LHCN-M2 (cell line): ENCODE measurements around the gene C1QL4. TPM values are rescaled to one million over a fixed set of nuclear protein-coding genes. Genes with fewer than 3 reads are reported as not detected.
"Not testable (repeated sequence)": the region's sequence is repeated elsewhere in the genome, so short reads cannot be mapped to it uniquely, and the experiment has no call there.

ENCODE experiments used
- DNase-seq: peaks from one replicate; pipeline ENCODE4 v3.0.0-alpha.2; 2012; ENCODE audit warnings: low read depth
- total RNA-seq: library from RNA; depleted of rRNA; stranded (reverse); fragments of >200 nt; gene quantifications from 2 replicates; pipeline ENCODE4 v1.2.3, GENCODE V29; 2014

Gene C1QL4
- total RNA-seq, 1 experiment from 2014 or later = 0.46 TPM

GRCh38 chr12:49333778-49334177 lies 3.2 kb downstream of the C1QL4 start:
- not testable (repeated sequence) for DNase-seq

DNA sequence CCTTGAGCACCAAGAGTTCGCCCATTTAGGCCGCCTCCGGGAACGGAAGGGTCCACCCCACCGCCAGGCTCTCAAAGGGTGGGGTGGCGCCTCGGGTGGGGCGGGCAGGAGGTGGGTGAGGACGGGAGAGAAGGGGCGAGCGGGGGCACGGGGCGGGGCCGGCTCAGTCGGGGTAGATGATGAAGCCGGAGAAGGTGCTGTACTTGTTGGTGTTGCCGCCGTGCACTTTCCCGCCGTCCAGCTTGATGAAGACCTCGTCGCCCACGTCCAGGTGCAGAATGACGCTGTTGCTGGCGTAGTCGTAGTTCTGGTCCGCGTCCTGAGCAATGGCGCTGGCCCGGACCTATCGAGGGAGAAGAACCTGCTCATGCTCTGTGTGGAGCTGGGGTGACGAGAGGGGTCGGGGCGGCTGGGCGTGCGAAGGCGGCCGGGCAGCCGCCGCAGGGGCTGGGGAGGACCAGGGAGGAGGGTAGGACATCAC lies 4.1 kb downstream of the C1QL4 start:
- no peak for DNase-seq

DNA sequence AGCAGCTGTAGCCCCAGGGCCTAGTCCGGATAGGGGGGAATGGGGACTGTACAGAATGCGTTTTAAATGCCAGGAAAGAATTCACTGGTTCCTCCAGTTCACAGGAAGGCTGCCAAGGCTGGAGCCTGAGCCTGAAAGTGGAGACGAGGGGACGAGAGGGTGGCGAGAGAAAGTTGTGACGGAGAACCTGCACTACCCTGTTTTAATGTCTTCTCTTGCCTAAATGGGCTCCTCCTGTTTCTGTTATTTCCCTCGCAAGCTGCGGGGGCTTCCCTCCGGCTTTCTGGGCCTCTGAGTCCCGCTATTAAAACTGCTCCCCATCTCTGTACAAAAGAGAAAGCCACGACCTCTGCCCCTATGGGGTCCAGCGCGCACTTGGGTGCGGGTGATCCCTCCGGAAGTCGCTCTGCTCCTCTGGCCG lies 4.5 kb downstream of the C1QL4 start:
- DNase-seq = no peak

DNA sequence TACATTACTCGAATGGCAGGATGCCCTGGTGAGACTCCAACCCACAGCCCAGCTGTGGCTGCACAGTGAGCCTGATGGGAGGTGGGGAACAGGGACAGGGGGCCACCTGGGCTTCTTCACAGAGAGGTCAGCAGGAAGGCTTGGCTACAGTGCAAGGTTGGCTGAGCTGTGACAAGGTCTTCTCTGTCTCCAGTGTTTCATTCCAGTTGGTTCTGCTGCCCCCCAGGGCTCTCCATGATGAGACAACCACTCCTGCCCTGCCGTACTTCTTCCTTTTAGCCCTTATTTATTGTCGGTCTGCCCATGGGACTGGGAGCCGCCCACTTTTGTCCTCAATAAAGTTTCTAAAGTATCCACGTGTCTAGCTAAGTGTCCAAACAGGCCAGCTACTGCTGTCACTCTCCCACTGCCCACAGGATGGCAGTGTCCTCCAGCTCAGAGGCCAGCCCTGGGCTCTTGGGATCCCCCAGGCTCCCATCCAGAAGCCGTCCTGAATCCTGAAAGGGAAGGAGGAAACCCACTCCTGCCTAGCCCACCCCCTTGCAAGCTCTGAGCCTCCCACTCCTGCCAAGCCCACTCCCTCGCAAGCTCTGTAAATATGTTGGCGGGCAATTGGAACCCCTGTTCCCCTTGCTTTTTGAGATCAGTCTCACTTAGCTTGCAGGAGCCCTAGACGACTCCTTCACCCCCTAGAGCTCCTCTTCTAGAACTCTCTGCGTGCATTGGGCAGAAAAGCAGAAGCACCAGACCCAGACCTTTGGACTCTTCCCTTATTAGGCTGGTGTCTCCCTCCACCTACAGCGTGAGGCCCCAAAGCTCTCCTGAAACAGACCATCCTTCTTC lies 5.4 kb downstream of the C1QL4 start:
- DNase-seq = peak; percentile 63

DNA sequence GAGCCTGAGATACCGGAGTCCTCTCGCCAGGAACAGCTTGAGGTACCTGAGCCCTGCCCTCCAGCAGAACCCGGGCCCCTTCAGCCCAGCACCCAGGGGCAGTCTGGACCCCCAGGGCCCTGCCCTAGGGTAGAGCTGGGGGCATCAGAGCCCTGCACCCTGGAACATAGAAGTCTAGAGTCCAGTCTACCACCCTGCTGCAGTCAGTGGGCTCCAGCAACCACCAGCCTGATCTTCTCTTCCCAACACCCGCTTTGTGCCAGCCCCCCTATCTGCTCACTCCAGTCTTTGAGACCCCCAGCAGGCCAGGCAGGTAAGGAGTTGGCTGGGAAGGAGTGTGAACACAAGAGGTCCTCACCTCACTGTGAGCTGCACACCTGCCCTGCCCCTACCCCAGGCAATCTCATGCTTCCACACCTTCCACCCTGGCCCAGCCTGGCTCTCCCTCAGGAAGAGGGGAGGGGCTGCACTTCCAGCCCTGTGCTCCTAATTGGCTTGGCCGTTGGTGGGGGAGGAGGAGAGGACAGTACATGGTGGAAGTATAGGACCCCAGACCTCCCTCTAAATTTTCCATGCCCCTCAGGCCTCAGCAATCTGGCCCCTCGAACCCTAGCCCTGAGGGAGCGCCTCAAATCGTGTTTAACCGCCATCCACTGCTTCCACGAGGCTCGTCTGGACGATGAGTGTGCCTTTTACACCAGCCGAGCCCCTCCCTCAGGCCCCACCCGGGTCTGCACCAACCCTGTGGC lies 6.2 kb downstream of the C1QL4 start:
- no peak for DNase-seq

DNA sequence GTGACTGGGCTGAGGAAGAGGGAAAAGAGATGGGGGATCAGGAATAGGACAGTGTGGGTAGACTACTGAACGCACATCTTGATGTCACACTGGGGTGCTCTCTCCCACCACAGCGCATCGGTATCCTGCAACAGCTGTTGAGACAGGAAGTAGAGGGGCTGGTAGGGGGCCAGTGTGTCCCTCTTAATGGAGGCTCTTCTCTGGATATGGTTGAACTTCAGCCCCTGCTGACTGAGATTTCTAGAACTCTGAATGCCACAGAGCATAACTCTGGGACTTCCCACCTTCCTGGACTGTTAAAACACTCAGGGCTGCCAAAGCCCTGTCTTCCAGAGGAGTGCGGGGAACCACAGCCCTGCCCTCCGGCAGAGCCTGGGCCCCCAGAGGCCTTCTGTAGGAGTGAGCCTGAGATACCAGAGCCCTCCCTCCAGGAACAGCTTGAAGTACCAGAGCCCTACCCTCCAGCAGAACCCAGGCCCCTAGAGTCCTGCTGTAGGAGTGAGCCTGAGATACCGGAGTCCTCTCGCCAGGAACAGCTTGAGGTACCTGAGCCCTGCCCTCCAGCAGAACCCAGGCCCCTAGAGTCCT lies 6.9 kb downstream of the C1QL4 start:
- no peak for DNase-seq

- DNase-seq = no peak
Observed at GRCh38 chr12:49328816-49329215, 8.2 kb downstream of the C1QL4 start.

GRCh38 chr12:49327887-49328286 lies 9.1 kb downstream of the C1QL4 start:
- no peak for DNase-seq

GRCh38 chr12:49327368-49327767 lies 9.6 kb downstream of the C1QL4 start:
- no peak for DNase-seq

DNA sequence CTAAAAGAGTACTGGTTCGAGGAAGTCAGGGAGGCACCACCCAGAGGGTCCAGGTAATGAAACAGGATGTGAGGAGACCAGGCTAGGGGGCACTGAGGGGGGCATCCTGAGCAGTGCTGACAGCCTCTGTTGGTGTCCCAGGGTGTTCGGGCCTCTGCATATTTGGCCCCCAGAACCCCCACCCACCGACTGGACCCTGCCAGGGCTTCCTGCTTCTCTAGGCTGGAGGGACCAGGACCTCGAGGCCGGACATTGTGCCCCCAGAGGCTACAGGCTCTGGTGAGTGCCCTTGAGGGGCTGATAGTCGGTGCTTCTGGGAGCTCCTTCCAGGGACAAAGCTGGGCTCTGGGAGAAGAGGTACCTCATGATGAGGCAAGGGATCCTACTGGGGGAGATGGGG lies 11.4 kb downstream of the C1QL4 start:
- DNase-seq = no peak

GRCh38 chr12:49323524-49324097 lies 13.4 kb downstream of the C1QL4 start:
- no peak for DNase-seq

GRCh38 chr12:49322708-49323523 lies 14.1 kb downstream of the C1QL4 start, which contains the start of gene TROAP:
TSS of gene TROAP (plus strand) at chr12:49323255. CDS start at chr12:49323609, 354 bp downstream.
- DNase-seq = peak; percentile 99

DNA sequence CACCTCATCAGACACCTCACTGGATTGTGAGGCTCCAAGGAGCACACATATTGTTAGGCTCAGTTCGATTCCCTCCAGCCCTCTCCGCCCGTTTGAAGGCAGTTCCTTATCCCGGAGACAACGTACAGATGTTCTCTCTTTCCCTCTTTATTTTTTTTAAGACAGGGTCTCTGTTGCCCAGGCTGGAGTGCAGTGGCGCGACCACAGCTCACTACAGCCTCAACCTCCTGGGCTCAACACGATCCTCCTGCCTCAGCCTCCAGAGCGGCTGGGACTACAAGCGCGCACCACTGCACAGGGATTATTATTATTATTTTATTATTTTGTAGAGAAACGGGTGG lies 14.7 kb downstream of the C1QL4 start:
- no peak for DNase-seq

DNA sequence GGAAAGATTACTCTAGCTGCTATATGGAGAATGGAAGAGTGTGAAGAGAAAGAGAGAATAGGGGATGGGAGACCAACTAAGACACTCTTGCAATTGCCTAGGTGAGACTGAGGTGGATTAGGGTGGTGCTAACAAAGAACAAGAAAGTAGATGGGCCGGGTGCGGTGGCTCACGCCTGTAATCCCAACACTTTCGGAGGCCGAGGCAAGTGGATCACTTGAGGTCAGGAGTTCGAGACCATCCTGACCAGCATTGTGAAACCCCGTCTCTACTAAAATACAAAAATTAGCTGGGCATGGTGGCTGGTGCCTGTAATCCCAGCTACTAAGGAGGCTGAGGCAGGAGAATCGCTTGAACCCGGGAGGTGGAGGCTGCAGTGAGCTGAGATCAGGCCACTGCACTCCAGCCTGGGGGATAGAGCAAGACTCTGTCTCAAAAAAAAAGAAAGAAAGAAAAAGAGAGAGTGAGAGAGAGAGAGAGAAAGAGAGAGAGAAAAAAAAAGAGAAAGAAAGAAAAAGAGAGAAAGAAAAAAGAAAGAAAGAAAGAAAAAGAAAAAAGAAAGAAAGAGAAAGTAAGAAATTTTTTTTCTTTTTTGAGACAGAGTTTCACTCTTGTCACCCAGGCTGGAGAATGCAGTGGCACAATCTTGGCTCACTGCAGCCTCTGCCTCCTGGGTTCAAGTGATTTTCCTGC lies 16.4 kb downstream of the C1QL4 start:
- DNase-seq = not testable (repeated sequence)

- not testable (repeated sequence) for DNase-seq
Observed at GRCh38 chr12:49317118-49317517, 19.9 kb downstream of the C1QL4 start.

- DNase-seq = no peak
Observed at GRCh38 chr12:49314811-49315210, 22.2 kb downstream of the C1QL4 start.

GRCh38 chr12:49310451-49311000 lies 26.5 kb downstream of the C1QL4 start:
- not testable (repeated sequence) for DNase-seq

DNA sequence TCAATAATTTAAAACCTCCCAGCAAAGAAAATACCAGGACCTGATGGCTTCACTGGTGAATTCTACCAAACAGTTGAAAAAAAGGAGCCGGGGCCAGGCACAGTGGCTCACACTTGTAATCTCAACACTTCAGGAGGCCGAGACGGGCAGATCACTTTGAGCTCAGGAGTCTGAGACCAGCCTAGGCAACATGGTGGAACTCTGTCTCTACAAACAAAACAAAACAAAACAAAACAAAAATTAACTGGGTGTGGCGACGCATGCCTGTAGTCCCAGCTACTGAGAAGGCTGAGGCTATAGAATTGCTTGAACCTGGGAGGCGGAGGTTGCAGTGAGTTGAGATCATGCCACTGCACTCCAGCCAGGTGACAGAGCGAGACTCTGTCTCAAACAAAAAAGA lies 27.6 kb downstream of the C1QL4 start:
- DNase-seq = no peak

- no peak for DNase-seq
Observed at GRCh38 chr12:49305762-49306510, 31.1 kb downstream of the C1QL4 start.
